Activated naive CD8-positive, alpha-beta T cell treated with anti-CD3 and anti-CD28 coated beads, Interleukin-2, amount 50 U/mL, for 24 hours (primary cell): ENCODE measurements around the gene IRF2.

Source experiments
- ATAC-seq: fragments of 150-1000 bp; cut with Tn5 transposase; one replicate; pipeline ENCODE4 v1.10.0; 2021
- DNase-seq: peaks from one replicate; pipeline ENCODE4 v3.0.0; 2021
- H3K27ac Mint-ChIP-seq: one replicate; pipeline ENCODE4 v1.8.0; 2021; ENCODE audit warnings: mild to moderate bottlenecking, mixed read lengths
- H3K27me3 Mint-ChIP-seq: one replicate; pipeline ENCODE4 v1.8.0; 2021; ENCODE audit warnings: mixed read lengths
- H3K36me3 Mint-ChIP-seq: one replicate; pipeline ENCODE4 v1.8.0; 2021; ENCODE audit warnings: low read depth, mixed read lengths
- H3K4me1 Mint-ChIP-seq: one replicate; pipeline ENCODE4 v1.8.0; 2021; ENCODE audit warnings: mixed read lengths
- H3K4me3 Mint-ChIP-seq: one replicate; pipeline ENCODE4 v1.8.0; 2021; ENCODE audit warnings: mild to moderate bottlenecking, moderate library complexity, mixed read lengths
- H3K9me3 Mint-ChIP-seq: one replicate; pipeline ENCODE4 v1.8.0; 2021; ENCODE audit warnings: mixed read lengths

Gene IRF2

DNA sequence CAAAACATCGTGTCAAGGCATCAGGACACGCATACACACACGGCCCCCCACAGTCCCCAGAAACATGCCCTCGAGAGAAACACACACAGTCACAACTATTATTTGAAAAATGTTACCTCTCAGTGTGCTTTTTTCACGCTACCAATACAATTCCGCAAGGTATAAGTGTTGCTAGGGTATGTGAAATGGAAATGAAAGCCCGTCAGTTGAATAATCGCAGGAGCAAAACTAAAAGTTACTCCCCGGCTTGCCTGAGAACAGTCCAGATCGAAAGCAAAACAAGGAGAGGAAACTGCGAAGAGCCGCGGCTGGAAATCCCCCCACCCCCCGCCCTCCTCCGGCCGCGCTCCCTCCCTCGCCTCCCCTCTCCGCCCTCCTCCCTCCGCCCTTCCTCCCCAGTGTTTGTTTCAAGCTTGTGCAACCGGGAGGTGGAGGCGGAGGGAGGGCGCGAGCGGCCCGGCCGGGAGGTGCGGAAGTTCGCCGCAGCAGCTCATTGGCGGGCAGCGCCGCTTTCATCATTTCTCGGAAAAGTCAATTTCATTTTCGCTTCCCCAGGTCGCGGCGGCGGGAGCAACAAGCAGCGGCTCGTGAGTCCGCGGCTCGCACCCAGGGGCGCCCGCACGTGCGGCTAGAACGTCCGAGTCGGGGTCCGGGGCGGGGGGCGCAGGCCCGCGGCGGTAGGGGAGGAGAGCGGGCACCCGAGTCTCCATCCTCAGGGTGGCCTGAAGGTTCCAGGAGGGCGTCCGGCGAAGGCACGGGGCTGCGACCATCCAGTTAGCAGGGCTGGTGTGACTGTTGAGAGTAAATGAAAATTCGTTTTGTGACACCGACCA, at the start of gene IRF2:
TSS of gene IRF2 (minus strand) at position 288 of the 833 bp plus-strand sequence. CDS start 45,486 bp downstream, outside the sequence.
- Mint-ChIP-seq H3K36me3 (peaks cover 21% of the 10 kb centered on the region), H3K4me3 (peak within 1 kb of the TSS; percentile 89), H3K4me1 (peaks cover 60% of the 10 kb centered on the region), H3K27me3 (no peaks in the 10 kb centered on the region), H3K27ac (peak within 1 kb of the TSS; percentile 93), H3K9me3 (no peaks in the 10 kb centered on the region)
- ATAC-seq (peak; percentile 74), DNase-seq (peak; percentile 94)

DNA sequence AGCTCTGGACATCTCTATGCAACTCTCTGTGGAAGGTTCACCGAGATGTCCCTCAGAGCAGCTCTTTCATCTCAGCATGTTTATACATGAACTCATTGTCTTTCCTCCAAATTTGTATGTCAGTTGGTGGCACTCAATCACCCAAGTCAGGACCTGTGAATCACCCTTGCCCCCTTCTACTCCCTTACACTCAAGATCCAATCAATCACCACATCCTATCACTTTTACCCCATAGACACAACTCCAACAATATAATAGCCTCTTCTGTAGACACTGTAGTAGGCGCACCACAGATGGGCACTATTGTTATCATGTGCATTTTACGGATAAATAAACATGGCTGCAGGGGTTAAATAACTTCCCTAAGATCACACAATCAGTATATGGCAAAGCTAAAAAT, 41.3 kb upstream of the IRF2 start:
- no peak for DNase-seq
- H3K4me1 Mint-ChIP-seq: peaks cover 40% of the 10 kb centered on the region
- no peaks in the 10 kb centered on the region for H3K27me3 Mint-ChIP-seq
- no peak overlapping the region for H3K4me3 Mint-ChIP-seq
- H3K9me3 Mint-ChIP-seq: peaks cover 12% of the 10 kb centered on the region
- no peak for ATAC-seq
- H3K27ac Mint-ChIP-seq: peak overlapping the region; percentile 84
- H3K36me3 Mint-ChIP-seq: peaks cover 7% of the 10 kb centered on the region

DNA sequence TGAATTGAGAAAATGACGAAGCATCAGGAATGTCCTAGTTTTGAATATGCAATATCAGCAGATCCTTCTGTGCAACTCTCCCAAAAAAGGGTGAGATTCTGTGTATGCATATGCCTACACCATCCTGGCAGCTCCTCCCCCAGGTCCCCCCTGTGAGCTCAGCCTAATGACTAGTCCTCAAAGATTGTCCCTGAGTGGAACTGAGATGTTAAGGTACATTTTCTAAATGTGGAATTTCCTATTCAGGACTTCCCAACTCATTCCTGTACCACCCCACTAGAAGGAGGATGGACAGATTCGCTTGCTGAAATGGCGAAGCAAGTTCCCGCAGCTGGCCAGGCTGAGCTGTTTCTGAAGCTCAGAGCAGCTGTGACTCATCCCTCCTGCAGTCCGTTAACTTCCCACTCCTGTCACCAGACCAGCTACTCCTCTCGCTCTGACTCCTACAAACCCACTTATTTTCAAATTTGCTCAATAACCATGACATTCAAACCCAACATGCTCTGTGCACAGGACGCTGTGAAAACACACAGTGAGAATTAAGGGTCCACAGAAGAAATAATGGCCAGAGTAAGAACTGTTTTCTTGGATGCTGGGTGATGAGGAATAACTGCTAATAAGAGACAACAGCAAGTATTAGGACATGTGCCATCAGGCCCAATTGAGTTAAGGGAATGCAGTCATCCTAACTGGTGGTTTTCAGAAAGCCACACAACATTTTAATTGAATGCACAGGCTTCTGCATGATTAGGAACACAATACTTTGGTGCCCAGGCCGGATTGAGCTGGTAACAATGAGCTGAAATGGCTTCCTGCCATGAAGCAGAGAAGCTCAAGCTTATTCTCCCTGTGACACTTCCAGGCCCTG, 40.0 kb upstream of the IRF2 start:
- H3K4me3 Mint-ChIP-seq: peak overlapping the region; percentile 73
- peak overlapping the region; percentile 84 for H3K27ac Mint-ChIP-seq
- H3K4me1 Mint-ChIP-seq: peaks cover 46% of the 10 kb centered on the region
- H3K27me3 Mint-ChIP-seq: no peaks in the 10 kb centered on the region
- DNase-seq (peak; percentile 74), ATAC-seq (peak; percentile 95)
- H3K9me3 Mint-ChIP-seq: peaks cover 7% of the 10 kb centered on the region
- peaks cover 7% of the 10 kb centered on the region for H3K36me3 Mint-ChIP-seq

DNA sequence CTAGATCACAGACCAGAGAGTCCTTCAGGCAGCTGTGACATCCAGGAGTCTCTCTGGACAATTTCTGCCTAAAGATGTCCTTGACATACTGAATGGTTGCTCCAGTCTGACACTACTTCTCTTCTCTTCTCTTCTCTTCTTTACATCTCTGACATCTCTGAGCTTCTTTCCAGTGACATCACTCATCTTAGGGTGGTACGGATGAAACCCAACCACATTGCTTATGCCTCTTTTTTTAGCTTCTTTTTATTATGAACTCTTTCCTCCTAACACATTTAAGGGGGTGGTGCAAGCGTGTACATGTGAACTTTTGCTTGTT, 39.4 kb upstream of the IRF2 start:
- Mint-ChIP-seq H3K9me3 (peaks cover 5% of the 10 kb centered on the region), H3K36me3 (peaks cover 5% of the 10 kb centered on the region), H3K27me3 (no peaks in the 10 kb centered on the region), H3K27ac (peak overlapping the region; percentile 84), H3K4me1 (peaks cover 46% of the 10 kb centered on the region), H3K4me3 (peak overlapping the region; percentile 73)
- DNase-seq: no peak
- peak; percentile 48 for ATAC-seq

DNA sequence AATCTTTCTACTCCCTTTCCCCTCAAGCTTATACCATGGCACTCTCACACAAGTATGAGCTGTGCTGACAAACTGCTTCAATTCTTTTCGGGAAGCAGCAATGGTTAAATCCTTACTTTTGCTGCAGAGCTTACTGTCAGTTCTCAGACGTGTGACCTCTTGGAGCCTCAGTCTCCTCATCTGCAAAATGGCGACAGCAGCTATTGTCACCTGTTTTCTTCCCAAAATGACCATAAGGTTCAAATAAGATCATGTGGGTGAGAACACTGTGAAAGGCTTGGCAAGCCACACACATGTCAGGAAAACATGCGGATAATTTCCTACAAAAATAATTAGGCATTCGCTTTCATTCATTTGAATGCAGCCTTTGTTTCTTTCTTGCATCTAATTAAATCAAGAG, 36.8 kb upstream of the IRF2 start:
- no peak overlapping the region for H3K27ac Mint-ChIP-seq
- ATAC-seq (no peak), DNase-seq (no peak)
- no peaks in the 10 kb centered on the region for H3K36me3 Mint-ChIP-seq
- H3K9me3 Mint-ChIP-seq: no peaks in the 10 kb centered on the region
- H3K4me3 Mint-ChIP-seq: no peak overlapping the region
- no peaks in the 10 kb centered on the region for H3K27me3 Mint-ChIP-seq
- H3K4me1 Mint-ChIP-seq: peaks cover 54% of the 10 kb centered on the region

DNA sequence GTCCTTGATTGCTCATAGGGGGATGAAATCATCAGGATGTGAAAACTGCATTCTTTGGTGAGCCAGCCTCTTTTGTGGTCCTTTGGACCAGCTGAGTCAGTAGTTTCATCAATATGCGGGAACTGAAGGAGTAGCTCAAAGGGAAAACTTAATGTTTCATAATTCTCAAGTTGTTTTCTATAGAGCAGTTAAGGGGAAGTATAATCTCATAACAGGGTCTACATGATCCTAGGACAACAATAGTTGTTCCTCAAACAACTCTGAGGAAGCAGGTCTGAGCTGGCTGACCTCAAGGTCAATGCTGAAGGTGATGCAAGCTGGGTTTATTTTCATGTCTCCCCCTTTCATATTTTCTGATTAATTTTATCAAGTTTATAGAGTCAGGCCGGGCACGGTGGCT, 36.1 kb upstream of the IRF2 start:
- ATAC-seq (no peak), DNase-seq (no peak)
- Mint-ChIP-seq H3K27ac (no peak overlapping the region), H3K4me1 (peaks cover 49% of the 10 kb centered on the region), H3K4me3 (no peak overlapping the region), H3K27me3 (no peaks in the 10 kb centered on the region), H3K36me3 (no peaks in the 10 kb centered on the region), H3K9me3 (no peaks in the 10 kb centered on the region)

DNA sequence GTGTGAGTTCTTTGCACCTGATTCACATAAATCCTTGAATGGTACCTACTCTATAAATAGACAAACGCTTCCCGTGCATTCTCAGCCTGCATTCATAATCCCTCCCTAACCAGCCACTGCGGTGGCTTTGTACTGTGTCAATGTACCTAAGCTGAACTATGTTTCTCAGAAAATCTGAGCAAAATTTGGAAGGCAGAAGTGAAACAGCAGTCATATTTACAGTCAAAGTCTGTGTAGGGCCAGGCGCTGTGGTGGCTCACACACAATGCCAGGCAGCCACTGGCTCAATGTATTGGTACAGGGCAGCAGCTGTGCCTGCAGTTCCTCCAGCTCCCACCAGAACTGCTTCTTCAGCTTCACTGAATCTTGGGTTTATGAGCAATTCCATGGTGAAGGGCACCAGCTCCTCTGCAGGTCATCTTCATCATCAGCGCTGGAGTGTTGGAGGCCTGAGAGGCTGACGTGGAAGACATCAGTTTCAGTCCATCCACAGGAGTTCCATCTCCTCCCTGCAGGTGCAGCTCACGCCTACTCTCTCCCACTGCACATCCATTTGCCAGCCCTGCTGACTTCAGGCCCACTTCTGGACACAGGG, 32.3 kb upstream of the IRF2 start:
- no peaks in the 10 kb centered on the region for H3K9me3 Mint-ChIP-seq
- H3K36me3 Mint-ChIP-seq: no peaks in the 10 kb centered on the region
- ATAC-seq: peak; percentile 88
- H3K27ac Mint-ChIP-seq: peak overlapping the region; percentile 49
- H3K4me1 Mint-ChIP-seq: peaks cover 36% of the 10 kb centered on the region
- H3K27me3 Mint-ChIP-seq: no peaks in the 10 kb centered on the region
- peak; percentile 34 for DNase-seq
- H3K4me3 Mint-ChIP-seq: peak overlapping the region; percentile 15

DNA sequence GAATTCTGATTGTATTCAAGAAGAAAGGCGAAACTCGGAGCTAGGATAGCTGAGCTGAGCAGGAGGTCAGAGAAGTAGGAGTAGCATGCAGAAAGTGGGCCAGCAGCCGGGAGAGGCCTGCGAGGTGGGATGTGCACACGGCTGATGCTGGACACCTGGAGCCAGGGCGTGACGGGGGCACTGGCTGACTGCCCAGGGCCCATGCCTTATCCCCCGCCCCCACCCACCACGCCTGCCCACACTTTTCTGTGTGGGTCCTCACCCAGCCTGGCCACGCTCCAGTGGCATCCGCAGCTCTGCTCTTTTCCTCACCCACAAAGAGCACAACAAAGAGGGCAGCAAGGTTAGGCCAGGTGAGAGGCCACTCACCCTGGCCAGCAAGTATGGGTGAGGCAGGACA, 30.0 kb upstream of the IRF2 start:
- no peaks in the 10 kb centered on the region for H3K27me3 Mint-ChIP-seq
- no peak for DNase-seq
- peaks cover 30% of the 10 kb centered on the region for H3K4me1 Mint-ChIP-seq
- no peaks in the 10 kb centered on the region for H3K36me3 Mint-ChIP-seq
- H3K9me3 Mint-ChIP-seq: no peaks in the 10 kb centered on the region
- ATAC-seq: no peak
- peak overlapping the region; percentile 74 for H3K27ac Mint-ChIP-seq
- peak overlapping the region; percentile 21 for H3K4me3 Mint-ChIP-seq

DNA sequence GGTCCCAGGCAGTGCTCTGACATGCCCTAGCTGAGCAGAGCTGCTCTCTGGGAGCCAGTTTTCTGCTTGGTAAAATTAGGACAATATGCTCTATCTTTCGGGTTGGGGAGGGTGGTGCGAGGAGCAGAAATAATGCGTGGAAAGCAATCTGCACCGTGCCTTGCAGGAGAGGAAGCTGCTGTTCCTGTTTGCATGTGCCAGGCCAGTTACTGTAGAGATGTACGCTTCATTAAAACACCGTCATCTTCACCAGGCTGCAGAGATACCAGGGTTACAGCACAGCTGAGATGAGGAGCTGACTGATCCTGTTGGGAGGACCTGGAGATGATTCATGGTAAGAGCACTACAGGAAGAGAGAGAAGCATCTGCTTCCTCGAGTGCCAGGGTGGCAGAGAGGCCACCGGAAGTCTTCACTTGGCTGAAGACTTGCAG, 29.5 kb upstream of the IRF2 start:
- ATAC-seq: peak; percentile 72
- H3K4me3 Mint-ChIP-seq: peak overlapping the region; percentile 21
- no peaks in the 10 kb centered on the region for H3K36me3 Mint-ChIP-seq
- DNase-seq: peak; percentile 29
- no peaks in the 10 kb centered on the region for H3K9me3 Mint-ChIP-seq
- H3K27me3 Mint-ChIP-seq: no peaks in the 10 kb centered on the region
- peaks cover 30% of the 10 kb centered on the region for H3K4me1 Mint-ChIP-seq
- peak overlapping the region; percentile 74 for H3K27ac Mint-ChIP-seq

DNA sequence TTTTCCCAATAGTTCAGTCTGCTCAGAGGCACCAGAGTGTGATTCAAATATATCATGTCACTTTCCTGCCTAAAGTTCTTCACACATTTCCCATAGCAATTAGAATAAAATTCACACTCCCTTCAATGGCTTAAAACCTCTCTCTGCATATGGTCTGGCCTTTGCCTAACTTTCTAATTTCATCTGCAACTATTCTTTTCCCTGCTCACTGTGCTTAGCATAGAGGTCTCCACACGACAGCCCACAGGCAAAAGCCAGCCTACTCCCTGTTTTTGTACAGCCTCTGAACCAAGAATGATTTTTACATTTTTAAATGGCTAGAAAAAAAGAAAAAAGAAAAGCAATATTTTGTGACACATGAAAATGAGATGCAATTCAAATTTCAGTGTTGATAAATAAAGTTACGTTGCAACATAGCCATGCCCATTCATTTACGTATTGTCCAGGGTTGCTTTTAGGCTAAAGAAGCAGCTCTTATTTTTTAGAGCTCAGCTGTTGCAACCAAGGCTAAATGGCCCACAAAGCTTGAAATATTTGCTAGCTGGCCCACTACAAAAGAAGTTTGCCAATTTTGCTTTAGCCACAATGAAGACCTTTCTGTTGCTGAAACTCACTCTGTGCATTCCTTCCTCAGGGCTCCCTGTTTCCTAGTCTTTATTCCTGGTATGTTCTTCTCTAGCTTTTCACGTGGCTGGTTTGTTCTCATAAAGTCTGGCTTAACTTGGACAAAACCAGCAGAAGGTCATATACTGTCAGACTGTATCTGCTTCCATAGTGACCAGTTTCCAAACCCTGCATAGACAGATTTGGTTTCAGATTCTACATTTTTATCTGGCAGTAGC, 26.6 kb upstream of the IRF2 start:
- Mint-ChIP-seq H3K27me3 (no peaks in the 10 kb centered on the region), H3K4me1 (peaks cover 20% of the 10 kb centered on the region), H3K27ac (no peak overlapping the region)

DNA sequence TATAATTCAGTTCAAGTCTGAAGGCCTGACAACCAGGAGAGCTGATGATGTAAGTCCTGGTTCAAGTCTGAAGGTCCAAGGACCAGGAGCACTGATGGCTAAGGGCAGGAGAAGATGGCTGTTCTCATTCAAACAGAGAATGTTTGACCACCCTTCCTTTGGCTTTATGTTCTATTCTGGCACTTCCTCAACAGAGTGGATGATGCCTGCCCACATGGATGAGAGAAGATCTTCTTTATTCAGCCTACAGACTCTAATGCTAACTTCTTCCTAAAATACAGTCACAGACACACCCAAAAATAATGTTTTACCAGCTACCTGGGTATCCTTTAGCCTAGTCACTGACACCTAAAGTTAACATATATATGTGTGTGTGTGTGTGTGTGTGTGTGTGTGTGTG, 25.6 kb upstream of the IRF2 start:
- Mint-ChIP-seq H3K9me3 (no peaks in the 10 kb centered on the region), H3K27ac (no peak overlapping the region), H3K36me3 (no peaks in the 10 kb centered on the region), H3K27me3 (no peaks in the 10 kb centered on the region), H3K4me1 (peaks cover 16% of the 10 kb centered on the region), H3K4me3 (no peak overlapping the region)
- no peak for ATAC-seq
- no peak for DNase-seq

More for the DNA sequence above, 26.6 kb upstream of the IRF2 start:
- ATAC-seq: no peak
- no peaks in the 10 kb centered on the region for H3K36me3 Mint-ChIP-seq
- no peak for DNase-seq
- no peak overlapping the region for H3K4me3 Mint-ChIP-seq
- no peaks in the 10 kb centered on the region for H3K9me3 Mint-ChIP-seq

DNA sequence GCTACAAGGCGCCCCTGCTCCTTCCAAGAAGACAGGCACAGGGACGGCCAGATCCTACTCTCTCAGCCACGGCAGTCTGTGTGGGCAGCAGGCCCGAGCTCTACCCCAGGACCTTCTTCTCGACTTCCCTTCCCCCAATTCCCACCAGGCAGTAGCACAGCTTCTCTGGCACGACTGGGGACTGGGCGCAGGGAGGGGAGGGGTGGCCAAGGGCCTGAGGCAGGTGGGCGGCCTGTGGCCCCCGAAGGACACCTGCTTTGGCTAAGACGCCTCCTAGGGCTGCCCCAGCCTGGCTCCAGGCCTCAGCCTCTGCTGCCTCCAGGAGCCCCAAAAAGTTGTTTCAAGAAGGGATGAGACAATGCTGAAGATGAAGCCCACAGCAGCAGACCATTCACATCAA, 24.2 kb upstream of the IRF2 start:
- H3K4me1 Mint-ChIP-seq: peaks cover 3% of the 10 kb centered on the region

DNA sequence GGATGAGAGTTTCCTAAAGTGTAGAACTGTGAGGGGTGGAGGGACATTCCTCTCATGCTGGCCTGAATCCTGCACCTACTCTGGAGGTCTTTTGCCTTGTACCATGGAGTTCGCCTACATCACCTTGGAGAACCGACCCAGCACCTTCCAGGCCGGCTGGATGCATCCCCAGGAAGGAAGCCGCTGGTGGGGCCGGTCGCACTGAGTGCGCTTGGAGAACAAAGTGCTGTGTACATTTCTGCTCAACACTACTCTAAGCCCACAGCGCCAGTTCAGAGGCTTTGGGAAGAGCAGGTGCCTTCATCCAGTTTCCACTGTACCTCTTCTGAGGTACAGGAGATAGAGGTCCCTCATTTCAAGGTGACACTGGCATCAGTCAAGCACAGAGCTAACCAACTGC, 15.4 kb upstream of the IRF2 start:
- Mint-ChIP-seq H3K4me3 (no peak overlapping the region), H3K27ac (no peak overlapping the region), H3K27me3 (no peaks in the 10 kb centered on the region), H3K9me3 (peaks cover 5% of the 10 kb centered on the region), H3K36me3 (no peaks in the 10 kb centered on the region), H3K4me1 (peaks cover 11% of the 10 kb centered on the region)
- ATAC-seq: no peak
- no peak for DNase-seq

More for the DNA sequence above, 24.2 kb upstream of the IRF2 start:
- Mint-ChIP-seq H3K27me3 (no peaks in the 10 kb centered on the region), H3K36me3 (no peaks in the 10 kb centered on the region), H3K4me3 (no peak overlapping the region), H3K27ac (no peak overlapping the region), H3K9me3 (no peaks in the 10 kb centered on the region)
- ATAC-seq (no peak), DNase-seq (no peak)

DNA sequence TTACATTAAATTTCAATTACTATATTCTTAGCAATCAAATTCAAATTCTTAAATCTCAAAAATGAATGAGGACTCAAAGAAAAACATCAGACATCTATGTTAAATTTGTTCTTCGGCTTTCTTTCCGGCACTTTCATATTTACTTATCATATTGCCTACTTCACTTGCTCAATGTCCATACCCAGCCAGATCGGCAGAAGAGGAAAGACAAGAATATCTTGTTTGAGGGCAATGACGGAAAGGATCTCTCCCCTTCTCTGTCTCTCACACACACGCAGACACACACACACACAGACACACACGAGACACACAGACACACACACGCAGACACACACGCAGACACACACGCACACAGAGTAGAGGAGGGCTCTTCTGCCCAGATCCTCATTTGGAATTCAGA, 13.2 kb upstream of the IRF2 start:
- H3K27me3 Mint-ChIP-seq: no peaks in the 10 kb centered on the region
- H3K36me3 Mint-ChIP-seq: peaks cover 10% of the 10 kb centered on the region
- no peak for DNase-seq
- H3K27ac Mint-ChIP-seq: no peak overlapping the region
- H3K4me3 Mint-ChIP-seq: no peak overlapping the region
- no peak for ATAC-seq
- peaks cover 6% of the 10 kb centered on the region for H3K9me3 Mint-ChIP-seq
- peaks cover 19% of the 10 kb centered on the region for H3K4me1 Mint-ChIP-seq
